Measurements from ENCODE around the gene SLPI. TPM values are rescaled to one million over a fixed set of nuclear protein-coding genes. Genes with fewer than 3 reads are reported as not detected.

The SLPI gene
- total and polyA plus RNA-seq, 2 experiments from 2014 or later: not detected

DNA sequence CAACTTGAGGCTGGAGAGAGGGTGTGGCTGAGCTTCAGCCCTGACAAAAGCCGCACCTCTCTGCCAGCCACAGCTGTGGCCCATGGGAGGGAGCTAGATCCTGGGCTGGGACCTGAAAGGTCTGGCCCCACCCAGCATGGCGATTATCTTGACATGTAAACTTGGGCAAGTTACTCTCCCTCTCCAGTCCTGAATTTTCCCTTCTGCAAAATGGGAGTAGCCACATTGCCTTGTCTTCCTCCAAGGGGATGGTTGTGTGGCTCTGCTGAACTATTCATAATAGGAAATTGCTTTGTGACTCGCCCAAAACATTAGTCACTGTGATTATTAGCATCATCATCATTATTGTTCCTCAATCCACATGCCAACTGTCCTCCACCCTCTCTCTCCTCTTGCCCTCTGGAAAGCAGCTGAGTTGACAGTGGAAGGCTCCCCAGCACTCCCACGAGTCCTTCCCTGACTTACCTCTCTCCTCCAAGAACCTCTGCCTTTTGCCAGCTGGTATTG is 29.2 kb upstream of the SLPI start:
- H3K4me1 ChIP-seq (ENCODE audit: insufficient read depth): no peaks in the 10 kb centered on the region
- H3K4me2 ChIP-seq: no peak overlapping the region
- no peak overlapping the region for H3K4me3 ChIP-seq
- ATAC-seq (peak; percentile 26; the same call in 1 of the 3 replicates), DNase-seq (ENCODE audit: low spot score) (no peak)
- H3K27ac Mint-ChIP-seq: no peak overlapping the region
- H3K36me3 Mint-ChIP-seq (ENCODE audit: low read depth): no peaks in the 10 kb centered on the region
- no peak overlapping the region for H3K4me3 Mint-ChIP-seq
- no peaks in the 10 kb centered on the region for H3K36me3 ChIP-seq (ENCODE audit: insufficient read depth)
- H3K27me3 ChIP-seq (ENCODE audit: insufficient read depth): no peaks in the 10 kb centered on the region
- no peaks in the 10 kb centered on the region; the same call in 2 of the 3 replicates for H3K9me3 Mint-ChIP-seq
- peaks cover 3% of the 10 kb centered on the region for H3K27me3 Mint-ChIP-seq (ENCODE audit: insufficient read depth, low read depth, poor library complexity)
- no peak for TF ChIP-seq NANOG (IDR thresholded peaks at IDR 0.05; ENCODE audit: borderline replicate concordance)
- TF ChIP-seq, protein P1, sequence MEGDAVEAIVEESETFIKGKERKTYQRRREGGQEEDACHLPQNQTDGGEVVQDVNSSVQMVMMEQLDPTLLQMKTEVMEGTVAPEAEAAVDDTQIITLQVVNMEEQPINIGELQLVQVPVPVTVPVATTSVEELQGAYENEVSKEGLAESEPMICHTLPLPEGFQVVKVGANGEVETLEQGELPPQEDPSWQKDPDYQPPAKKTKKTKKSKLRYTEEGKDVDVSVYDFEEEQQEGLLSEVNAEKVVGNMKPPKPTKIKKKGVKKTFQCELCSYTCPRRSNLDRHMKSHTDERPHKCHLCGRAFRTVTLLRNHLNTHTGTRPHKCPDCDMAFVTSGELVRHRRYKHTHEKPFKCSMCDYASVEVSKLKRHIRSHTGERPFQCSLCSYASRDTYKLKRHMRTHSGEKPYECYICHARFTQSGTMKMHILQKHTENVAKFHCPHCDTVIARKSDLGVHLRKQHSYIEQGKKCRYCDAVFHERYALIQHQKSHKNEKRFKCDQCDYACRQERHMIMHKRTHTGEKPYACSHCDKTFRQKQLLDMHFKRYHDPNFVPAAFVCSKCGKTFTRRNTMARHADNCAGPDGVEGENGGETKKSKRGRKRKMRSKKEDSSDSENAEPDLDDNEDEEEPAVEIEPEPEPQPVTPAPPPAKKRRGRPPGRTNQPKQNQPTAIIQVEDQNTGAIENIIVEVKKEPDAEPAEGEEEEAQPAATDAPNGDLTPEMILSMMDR (conservative IDR thresholded peaks at IDR 0.05; ENCODE audit: low read depth in 2 of 2): no peak
- TF ChIP-seq, protein P2, sequence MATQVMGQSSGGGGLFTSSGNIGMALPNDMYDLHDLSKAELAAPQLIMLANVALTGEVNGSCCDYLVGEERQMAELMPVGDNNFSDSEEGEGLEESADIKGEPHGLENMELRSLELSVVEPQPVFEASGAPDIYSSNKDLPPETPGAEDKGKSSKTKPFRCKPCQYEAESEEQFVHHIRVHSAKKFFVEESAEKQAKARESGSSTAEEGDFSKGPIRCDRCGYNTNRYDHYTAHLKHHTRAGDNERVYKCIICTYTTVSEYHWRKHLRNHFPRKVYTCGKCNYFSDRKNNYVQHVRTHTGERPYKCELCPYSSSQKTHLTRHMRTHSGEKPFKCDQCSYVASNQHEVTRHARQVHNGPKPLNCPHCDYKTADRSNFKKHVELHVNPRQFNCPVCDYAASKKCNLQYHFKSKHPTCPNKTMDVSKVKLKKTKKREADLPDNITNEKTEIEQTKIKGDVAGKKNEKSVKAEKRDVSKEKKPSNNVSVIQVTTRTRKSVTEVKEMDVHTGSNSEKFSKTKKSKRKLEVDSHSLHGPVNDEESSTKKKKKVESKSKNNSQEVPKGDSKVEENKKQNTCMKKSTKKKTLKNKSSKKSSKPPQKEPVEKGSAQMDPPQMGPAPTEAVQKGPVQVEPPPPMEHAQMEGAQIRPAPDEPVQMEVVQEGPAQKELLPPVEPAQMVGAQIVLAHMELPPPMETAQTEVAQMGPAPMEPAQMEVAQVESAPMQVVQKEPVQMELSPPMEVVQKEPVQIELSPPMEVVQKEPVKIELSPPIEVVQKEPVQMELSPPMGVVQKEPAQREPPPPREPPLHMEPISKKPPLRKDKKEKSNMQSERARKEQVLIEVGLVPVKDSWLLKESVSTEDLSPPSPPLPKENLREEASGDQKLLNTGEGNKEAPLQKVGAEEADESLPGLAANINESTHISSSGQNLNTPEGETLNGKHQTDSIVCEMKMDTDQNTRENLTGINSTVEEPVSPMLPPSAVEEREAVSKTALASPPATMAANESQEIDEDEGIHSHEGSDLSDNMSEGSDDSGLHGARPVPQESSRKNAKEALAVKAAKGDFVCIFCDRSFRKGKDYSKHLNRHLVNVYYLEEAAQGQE (IDR thresholded peaks at IDR 0.05; ENCODE audit: unreplicated experiment): no peak
- TF ChIP-seq POLR2AphosphoS5 (IDR thresholded peaks at IDR 0.05; ENCODE audit: low read depth): no peak
- H3K27ac ChIP-seq (ENCODE audit: low read depth): no peak overlapping the region
- no peaks in the 10 kb centered on the region for H4K20me1 ChIP-seq (replicated peaks; ENCODE audit: insufficient read depth)
- H3F3A ChIP-seq (replicated peaks; ENCODE audit: low read depth): no peaks in the 10 kb centered on the region
- no peak overlapping the region for H2AFZ ChIP-seq
- no peaks in the 10 kb centered on the region for H3K4me1 Mint-ChIP-seq
- no peaks in the 10 kb centered on the region for H3K79me2 ChIP-seq (replicated peaks; ENCODE audit: insufficient read depth)
- H3K9me2 ChIP-seq (ENCODE audit: insufficient read depth): no peaks in the 10 kb centered on the region

DNA sequence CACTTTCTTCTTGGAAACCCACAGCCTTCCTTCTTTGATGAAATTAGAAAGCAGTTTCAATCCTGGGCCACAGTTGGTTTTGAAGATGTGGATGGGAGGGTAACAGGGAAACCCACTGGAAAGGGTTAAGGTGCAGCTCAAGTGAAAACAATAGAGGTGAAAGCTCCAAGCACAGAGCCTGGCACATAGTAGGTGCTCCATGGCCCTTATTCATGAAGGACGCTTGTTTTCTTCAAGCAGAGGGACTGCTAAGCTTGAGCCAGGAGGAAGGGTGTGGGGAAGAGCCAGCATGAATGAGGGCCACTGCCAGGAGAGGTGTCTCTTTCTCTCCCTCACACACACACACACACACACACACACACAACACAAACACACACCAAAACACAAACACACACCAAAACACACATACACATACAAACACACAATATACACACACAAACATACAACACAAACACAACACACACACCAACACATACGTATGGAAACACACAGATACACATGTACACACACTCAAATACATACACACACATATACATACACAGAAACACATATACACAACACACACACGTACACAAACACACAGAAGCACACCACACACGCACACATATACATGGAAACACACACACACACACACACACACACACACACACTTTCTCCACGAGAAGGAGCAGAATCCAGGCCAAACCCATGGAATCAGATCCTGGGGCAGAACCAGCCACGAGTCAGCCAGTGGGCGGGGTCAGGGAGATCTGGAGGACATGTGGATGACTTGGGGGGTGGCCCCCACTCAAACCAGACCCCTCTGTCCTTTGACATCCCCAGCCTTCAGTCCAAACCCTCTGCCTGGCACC is 28.6 kb upstream of the SLPI start:
- DNase-seq (ENCODE audit: low spot score): no peak
- H3K9me2 ChIP-seq (ENCODE audit: insufficient read depth): no peaks in the 10 kb centered on the region
- Mint-ChIP-seq H3K36me3 (ENCODE audit: low read depth) (no peaks in the 10 kb centered on the region), H3K4me3 (no peak overlapping the region), H3K27me3 (ENCODE audit: insufficient read depth, low read depth, poor library complexity) (peaks cover 3% of the 10 kb centered on the region), H3K9me3 (no peaks in the 10 kb centered on the region; the same call in 2 of the 3 replicates), H3K4me1 (no peaks in the 10 kb centered on the region), H3K27ac (no peak overlapping the region)
- no peaks in the 10 kb centered on the region for H3K27me3 ChIP-seq (ENCODE audit: insufficient read depth)
- H3K36me3 ChIP-seq (ENCODE audit: insufficient read depth): no peaks in the 10 kb centered on the region
- H2AFZ ChIP-seq: no peak overlapping the region
- no peaks in the 10 kb centered on the region for H3F3A ChIP-seq (replicated peaks; ENCODE audit: low read depth)
- ATAC-seq: no peak
- H3K4me3 ChIP-seq: no peak overlapping the region
- no peak overlapping the region for H3K27ac ChIP-seq (ENCODE audit: low read depth)
- H3K4me1 ChIP-seq (ENCODE audit: insufficient read depth): no peaks in the 10 kb centered on the region
- H3K4me2 ChIP-seq: no peak overlapping the region
- H4K20me1 ChIP-seq (replicated peaks; ENCODE audit: insufficient read depth): no peaks in the 10 kb centered on the region
- H3K79me2 ChIP-seq (replicated peaks; ENCODE audit: insufficient read depth): no peaks in the 10 kb centered on the region
- TF ChIP-seq, protein P3, sequence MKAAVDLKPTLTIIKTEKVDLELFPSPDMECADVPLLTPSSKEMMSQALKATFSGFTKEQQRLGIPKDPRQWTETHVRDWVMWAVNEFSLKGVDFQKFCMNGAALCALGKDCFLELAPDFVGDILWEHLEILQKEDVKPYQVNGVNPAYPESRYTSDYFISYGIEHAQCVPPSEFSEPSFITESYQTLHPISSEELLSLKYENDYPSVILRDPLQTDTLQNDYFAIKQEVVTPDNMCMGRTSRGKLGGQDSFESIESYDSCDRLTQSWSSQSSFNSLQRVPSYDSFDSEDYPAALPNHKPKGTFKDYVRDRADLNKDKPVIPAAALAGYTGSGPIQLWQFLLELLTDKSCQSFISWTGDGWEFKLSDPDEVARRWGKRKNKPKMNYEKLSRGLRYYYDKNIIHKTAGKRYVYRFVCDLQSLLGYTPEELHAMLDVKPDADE (IDR thresholded peaks at IDR 0.05): no peak
- TF ChIP-seq ZNF114 (CRISPR knock-in tag; IDR thresholded peaks at IDR 0.05) (no peak), POLR2AphosphoS5 (IDR thresholded peaks at IDR 0.05; ENCODE audit: low read depth) (no peak), STAT1 (IDR thresholded peaks at IDR 0.05; ENCODE audit: unreplicated experiment) (no peak), NANOG (IDR thresholded peaks at IDR 0.05; ENCODE audit: borderline replicate concordance) (no peak), ZNF331 (CRISPR knock-in tag; IDR thresholded peaks at IDR 0.05; ENCODE audit: low read depth) (no peak), EZH2phosphoT487 (IDR thresholded peaks at IDR 0.05; ENCODE audit: unreplicated experiment) (no peak)
- TF ChIP-seq, protein P2 (IDR thresholded peaks at IDR 0.05; ENCODE audit: unreplicated experiment): no peak
- TF ChIP-seq, protein P1 (conservative IDR thresholded peaks at IDR 0.05; ENCODE audit: low read depth in 2 of 2): no peak

All from GM23338 (cell line).